ENCODE measurements around the gene MYOCD. TPM values are rescaled to one million over a fixed set of nuclear protein-coding genes. Genes with fewer than 3 reads are reported as not detected.

The MYOCD gene
- polyA plus RNA-seq, 1 donor (not counting 4 experiments of a cell fraction or from before 2014, with no cell fraction given) = not detected

DNA sequence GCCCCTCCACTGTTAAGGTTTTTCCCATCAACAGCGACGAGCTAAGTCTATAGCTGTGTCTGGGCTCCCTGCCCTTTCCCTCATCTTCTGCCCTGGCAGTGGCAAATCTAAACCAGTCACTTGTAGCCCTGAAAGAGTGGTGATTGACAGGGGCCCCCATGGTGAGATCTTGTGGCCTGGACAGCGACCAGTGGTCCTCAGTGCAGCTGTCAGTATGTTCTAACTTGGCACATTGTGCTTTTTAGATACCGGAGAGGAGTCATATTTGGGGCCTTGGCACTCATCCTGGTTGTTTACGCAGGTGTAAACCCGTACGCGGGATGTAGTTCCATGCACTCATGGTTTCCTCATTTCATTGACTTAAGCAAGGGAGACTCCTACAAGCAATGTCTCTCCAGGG is 66.1 kb downstream of the MYOCD start:
- no peak for FAIRE-seq
- TF ChIP-seq EZH2 (IDR thresholded peaks at IDR 0.05; ENCODE audit: low read length) = no peak
- TF ChIP-seq, protein P1, sequence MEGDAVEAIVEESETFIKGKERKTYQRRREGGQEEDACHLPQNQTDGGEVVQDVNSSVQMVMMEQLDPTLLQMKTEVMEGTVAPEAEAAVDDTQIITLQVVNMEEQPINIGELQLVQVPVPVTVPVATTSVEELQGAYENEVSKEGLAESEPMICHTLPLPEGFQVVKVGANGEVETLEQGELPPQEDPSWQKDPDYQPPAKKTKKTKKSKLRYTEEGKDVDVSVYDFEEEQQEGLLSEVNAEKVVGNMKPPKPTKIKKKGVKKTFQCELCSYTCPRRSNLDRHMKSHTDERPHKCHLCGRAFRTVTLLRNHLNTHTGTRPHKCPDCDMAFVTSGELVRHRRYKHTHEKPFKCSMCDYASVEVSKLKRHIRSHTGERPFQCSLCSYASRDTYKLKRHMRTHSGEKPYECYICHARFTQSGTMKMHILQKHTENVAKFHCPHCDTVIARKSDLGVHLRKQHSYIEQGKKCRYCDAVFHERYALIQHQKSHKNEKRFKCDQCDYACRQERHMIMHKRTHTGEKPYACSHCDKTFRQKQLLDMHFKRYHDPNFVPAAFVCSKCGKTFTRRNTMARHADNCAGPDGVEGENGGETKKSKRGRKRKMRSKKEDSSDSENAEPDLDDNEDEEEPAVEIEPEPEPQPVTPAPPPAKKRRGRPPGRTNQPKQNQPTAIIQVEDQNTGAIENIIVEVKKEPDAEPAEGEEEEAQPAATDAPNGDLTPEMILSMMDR (optimal IDR thresholded peaks at IDR 0.05 in 1 of 3, IDR thresholded peaks at IDR 0.05 in 1 of 3, conservative IDR thresholded peaks at IDR 0.05 in 1 of 3; ENCODE audit: extremely low read depth in 1 of 3, insufficient read depth in 2 of 3, low read length in 3 of 3) = no peak
- Histone ChIP-seq H2AFZ (ENCODE audit: control insufficient read depth, low read length) (no peak overlapping the region), H3K4me2 (ENCODE audit: control insufficient read depth, extremely low read depth, insufficient read depth, low read depth, low read length) (no peak overlapping the region), H3K9ac (ENCODE audit: control insufficient read depth, extremely low read depth, insufficient read depth, low read length) (no peak overlapping the region), H3K4me1 (ENCODE audit: control insufficient read depth, extremely low read depth, insufficient read depth, low read length) (peaks cover 4% of the 10 kb centered on the region), H3K27ac (ENCODE audit: control insufficient read depth, insufficient read depth, low read length) (no peak overlapping the region), H3K4me3 (ENCODE audit: control insufficient read depth in 2 of 3, extremely low read depth in 1 of 3, insufficient read depth in 2 of 3, low read depth in 1 of 3, low read length in 3 of 3) (no peak overlapping the region), H3K36me3 (ENCODE audit: control insufficient read depth in 2 of 2, extremely low read depth in 1 of 2, insufficient read depth in 2 of 2, low read length in 2 of 2) (no peaks in the 10 kb centered on the region), H3K9me3 (ENCODE audit: control insufficient read depth, low read depth, low read length) (no peaks in the 10 kb centered on the region), H3K79me2 (ENCODE audit: control insufficient read depth, insufficient read depth, low read length) (no peaks in the 10 kb centered on the region), H3K27me3 (ENCODE audit: control insufficient read depth, extremely low read depth, insufficient read depth, low read length) (no peaks in the 10 kb centered on the region), H3K9me1 (ENCODE audit: control insufficient read depth, extremely low read depth, insufficient read depth, low read length) (no peaks in the 10 kb centered on the region), H4K20me1 (ENCODE audit: control insufficient read depth, extremely low read depth, insufficient read depth, low read length) (no peaks in the 10 kb centered on the region)
- dilution Hi-C loops (cut with MboI; ENCODE audit: extremely low pct_ligation_motif_present, low sequenced_read_pairs) = no loop called here
- no peak for DNase-seq (ENCODE audit: low read depth, low spot score)

DNA sequence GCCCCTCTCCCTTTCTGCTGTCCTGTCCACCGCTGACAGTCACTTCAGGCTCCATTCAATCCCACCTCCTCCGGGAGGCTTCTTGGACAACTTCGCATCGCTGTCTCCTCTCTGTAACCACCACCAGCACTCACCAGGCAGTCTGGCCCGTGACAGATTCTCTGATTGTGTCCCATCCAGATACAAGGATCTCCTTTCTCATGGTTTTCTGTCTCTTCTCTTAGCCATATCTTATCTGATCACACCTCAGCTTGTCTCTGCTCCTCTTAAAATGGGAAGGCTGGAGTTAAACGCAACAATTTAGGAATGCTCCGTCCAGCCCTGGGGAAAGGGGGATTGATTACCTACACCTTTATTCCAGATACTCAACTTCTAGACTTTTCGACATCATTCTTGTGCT is 66.7 kb downstream of the MYOCD start:
- FAIRE-seq (no peak), DNase-seq (ENCODE audit: low read depth, low spot score) (no peak)
- dilution Hi-C loops (cut with MboI; ENCODE audit: extremely low pct_ligation_motif_present, low sequenced_read_pairs) = no loop called here

More for the DNA sequence above, 66.7 kb downstream of the MYOCD start:
- Histone ChIP-seq H3K27ac (ENCODE audit: control insufficient read depth, insufficient read depth, low read length) (no peak overlapping the region), H3K79me2 (ENCODE audit: control insufficient read depth, insufficient read depth, low read length) (no peaks in the 10 kb centered on the region), H3K9me1 (ENCODE audit: control insufficient read depth, extremely low read depth, insufficient read depth, low read length) (no peaks in the 10 kb centered on the region), H3K4me2 (ENCODE audit: control insufficient read depth, extremely low read depth, insufficient read depth, low read depth, low read length) (no peak overlapping the region), H3K4me1 (ENCODE audit: control insufficient read depth, extremely low read depth, insufficient read depth, low read length) (peaks cover 4% of the 10 kb centered on the region), H4K20me1 (ENCODE audit: control insufficient read depth, extremely low read depth, insufficient read depth, low read length) (no peaks in the 10 kb centered on the region), H2AFZ (ENCODE audit: control insufficient read depth, low read length) (no peak overlapping the region), H3K4me3 (ENCODE audit: control insufficient read depth in 2 of 3, extremely low read depth in 1 of 3, insufficient read depth in 2 of 3, low read depth in 1 of 3, low read length in 3 of 3) (no peak overlapping the region), H3K9ac (ENCODE audit: control insufficient read depth, extremely low read depth, insufficient read depth, low read length) (no peak overlapping the region), H3K36me3 (ENCODE audit: control insufficient read depth in 2 of 2, extremely low read depth in 1 of 2, insufficient read depth in 2 of 2, low read length in 2 of 2) (no peaks in the 10 kb centered on the region), H3K9me3 (ENCODE audit: control insufficient read depth, low read depth, low read length) (no peaks in the 10 kb centered on the region), H3K27me3 (ENCODE audit: control insufficient read depth, extremely low read depth, insufficient read depth, low read length) (no peaks in the 10 kb centered on the region)
- TF ChIP-seq, protein P1 (optimal IDR thresholded peaks at IDR 0.05 in 1 of 3, IDR thresholded peaks at IDR 0.05 in 1 of 3, conservative IDR thresholded peaks at IDR 0.05 in 1 of 3; ENCODE audit: extremely low read depth in 1 of 3, insufficient read depth in 2 of 3, low read length in 3 of 3) = no peak
- no peak for TF ChIP-seq EZH2 (IDR thresholded peaks at IDR 0.05; ENCODE audit: low read length)
